GM18498 (cell line): Measurements from ENCODE around the gene ZFPM1.

Experiments used
- ATAC-seq: cut with Tn5 transposase; IDR thresholded peaks from one replicate; pipeline ENCODE4 v1.9.1; 2021; ENCODE audit warnings: mild to moderate bottlenecking, moderate library complexity; ENCODE audit not compliant: unreplicated experiment

ZFPM1 gene

GRCh38 chr16:88417684-88418476, 35.2 kb upstream of the ZFPM1 start:
- no peak for ATAC-seq

- ATAC-seq = no peak
Observed at GRCh38 chr16:88418869-88419268, 34.2 kb upstream of the ZFPM1 start.

GRCh38 chr16:88419790-88420189, 33.3 kb upstream of the ZFPM1 start:
- no peak for ATAC-seq

- no peak for ATAC-seq
Observed at GRCh38 chr16:88420496-88420895, 32.6 kb upstream of the ZFPM1 start.

GRCh38 chr16:88421301-88421700, 31.8 kb upstream of the ZFPM1 start:
- no peak for ATAC-seq

- no peak for ATAC-seq
Observed at GRCh38 chr16:88421871-88422433, 31.1 kb upstream of the ZFPM1 start.

GRCh38 chr16:88422733-88423447, 30.2 kb upstream of the ZFPM1 start:
- ATAC-seq = no peak

- ATAC-seq = no peak
Observed at GRCh38 chr16:88423448-88423850, 29.6 kb upstream of the ZFPM1 start.

GRCh38 chr16:88424587-88425235, 28.4 kb upstream of the ZFPM1 start:
- no peak for ATAC-seq

GRCh38 chr16:88426018-88426417, 27.1 kb upstream of the ZFPM1 start:
- ATAC-seq = no peak

- no peak for ATAC-seq
Observed at GRCh38 chr16:88427376-88427775, 25.7 kb upstream of the ZFPM1 start.

- ATAC-seq = no peak
Observed at GRCh38 chr16:88428156-88428555, 24.9 kb upstream of the ZFPM1 start.

GRCh38 chr16:88428616-88429386, 24.3 kb upstream of the ZFPM1 start:
- no peak for ATAC-seq

GRCh38 chr16:88429387-88430184, 23.5 kb upstream of the ZFPM1 start:
- no peak for ATAC-seq

GRCh38 chr16:88430185-88430523, 22.9 kb upstream of the ZFPM1 start:
- no peak for ATAC-seq

- no peak for ATAC-seq
Observed at GRCh38 chr16:88430524-88431446, 22.3 kb upstream of the ZFPM1 start.

- no peak for ATAC-seq
Observed at GRCh38 chr16:88431651-88432050, 21.4 kb upstream of the ZFPM1 start.

- ATAC-seq = no peak
Observed at GRCh38 chr16:88432174-88432573, 20.9 kb upstream of the ZFPM1 start.

- no peak for ATAC-seq
Observed at GRCh38 chr16:88432753-88433152, 20.3 kb upstream of the ZFPM1 start.
